UCSD-AML1 (cell line): ENCODE data around the gene OR5A2.
"Not testable (repeated sequence)": the region's sequence is repeated elsewhere in the genome, so short reads cannot be mapped to it uniquely, and the experiment has no call there.

Experiments
- DNase-seq: peaks from one replicate; lab custom pipeline; 2025; ENCODE audit not compliant: unreplicated experiment; lab: John Stamatoyannopoulos, UW

OR5A2 gene

GRCh38 chr11:59426361-59427067 is at the start of gene OR5A2:
OR5A2 (minus strand) TSS chr11:59426413; CDS start chr11:59422953, 3,460 bp downstream.
- no peak for DNase-seq

- DNase-seq = no peak
Measured at GRCh38 chr11:59475176-59475575, 49.0 kb upstream of the OR5A2 start.

- DNase-seq = no peak
Measured at GRCh38 chr11:59473015-59473414, 46.8 kb upstream of the OR5A2 start, which contains the start of gene OR4D10. OR4D10 (plus strand) TSS chr11:59473315; CDS start chr11:59477430, 4,115 bp downstream.

- no peak for DNase-seq
Measured at GRCh38 chr11:59463190-59463641, 37.0 kb upstream of the OR5A2 start.

- no peak for DNase-seq
Measured at GRCh38 chr11:59459916-59460315, 33.7 kb upstream of the OR5A2 start.

GRCh38 chr11:59456661-59457060 is 30.4 kb upstream of the OR5A2 start, which contains the start of gene OR4D6:
OR4D6 (plus strand) TSS chr11:59456961; CDS start chr11:59456961, 0 bp downstream.
- DNase-seq = no peak

- no peak for DNase-seq
Measured at GRCh38 chr11:59448484-59448883, 22.3 kb upstream of the OR5A2 start.

GRCh38 chr11:59445624-59446023 is 19.4 kb upstream of the OR5A2 start:
- DNase-seq = not testable (repeated sequence)

GRCh38 chr11:59437770-59438169 is 11.6 kb upstream of the OR5A2 start:
- DNase-seq = no peak

- DNase-seq = no peak
Measured at GRCh38 chr11:59436169-59436568, 10.0 kb upstream of the OR5A2 start, which contains the start of gene OR5A1. OR5A1 (plus strand) TSS chr11:59436469; CDS start chr11:59443169, 6,700 bp downstream.

GRCh38 chr11:59429924-59430516 is 3.8 kb upstream of the OR5A2 start:
- no peak for DNase-seq

- DNase-seq = no peak
Measured at GRCh38 chr11:59427068-59427382, 812 bp upstream of the OR5A2 start.

- no peak for DNase-seq
Measured at GRCh38 chr11:59425131-59425530, 1.1 kb downstream of the OR5A2 start.

- no peak for DNase-seq
Measured at GRCh38 chr11:59423835-59424234, 2.4 kb downstream of the OR5A2 start.

- DNase-seq = no peak
Measured at GRCh38 chr11:59418156-59418555, 8.1 kb downstream of the OR5A2 start.

GRCh38 chr11:59417023-59417422 is 9.2 kb downstream of the OR5A2 start:
- DNase-seq = no peak

- no peak for DNase-seq
Measured at GRCh38 chr11:59416613-59417012, 9.6 kb downstream of the OR5A2 start.

- DNase-seq = no peak
Measured at GRCh38 chr11:59415111-59415510, 11.1 kb downstream of the OR5A2 start.

- no peak for DNase-seq
Measured at GRCh38 chr11:59413646-59414045, 12.6 kb downstream of the OR5A2 start.

GRCh38 chr11:59403546-59403945 is 22.7 kb downstream of the OR5A2 start:
- no peak for DNase-seq

GRCh38 chr11:59401262-59401552 is 25.0 kb downstream of the OR5A2 start:
- DNase-seq = no peak

- no peak for DNase-seq
Measured at GRCh38 chr11:59400461-59401261, 25.6 kb downstream of the OR5A2 start.
